Progenitor cell of endocrine pancreas (in vitro differentiated cells): Measurements from ENCODE around the gene PDE6B. TPM values are rescaled to one million over a fixed set of nuclear protein-coding genes. Genes with fewer than 3 reads are reported as not detected.
"Not testable (repeated sequence)": the region's sequence is repeated elsewhere in the genome, so short reads cannot be mapped to it uniquely, and the experiment has no call there.

Source experiments
- DNase-seq: peaks from one replicate; pipeline ENCODE4 v3.0.0; 2021; ENCODE audit warnings: low spot score; ENCODE audit not compliant: unreplicated experiment
- H3K27ac Mint-ChIP-seq: 2 replicates; pipeline ENCODE4 v1.8.0; 2021; ENCODE audit warnings: mild to moderate bottlenecking, moderate library complexity, mixed read lengths
- H3K27me3 Mint-ChIP-seq: 2 replicates; pipeline ENCODE4 v1.8.0; 2021; ENCODE audit warnings: mixed read lengths
- H3K36me3 Mint-ChIP-seq: 2 replicates; pipeline ENCODE4 v1.8.0; 2022; ENCODE audit warnings: mixed read lengths; ENCODE audit not compliant: insufficient read depth
- H3K4me1 Mint-ChIP-seq: 2 replicates; pipeline ENCODE4 v1.8.0; 2021; ENCODE audit warnings: low read depth, mixed read lengths
- H3K4me3 Mint-ChIP-seq: 2 replicates; pipeline ENCODE4 v1.8.0; 2021; ENCODE audit warnings: low read depth, mild to moderate bottlenecking, moderate library complexity, mixed read lengths
- H3K9me3 Mint-ChIP-seq: 2 replicates; pipeline ENCODE4 v1.8.0; 2021; ENCODE audit warnings: low read depth, mixed read lengths
- CTCF ChIP-seq: fragments of 200-600 bp; sonication (generic); IDR thresholded peaks from one replicate; pipeline ENCODE4 v1.5.0; 2021; ENCODE audit warnings: antibody characterized with exemption, mild to moderate bottlenecking; ENCODE audit not compliant: unreplicated experiment
- total RNA-seq: library from RNA; stranded (reverse); gene quantifications from 2 replicates; pipeline ENCODE4 v1.2.1, GENCODE V29; 2021

Gene PDE6B
- total RNA-seq, 1 donor from 2014 or later, result 10.4 TPM

- Mint-ChIP-seq H3K4me1 (peaks cover 2% of the 10 kb centered on the region), H3K27ac (no peak overlapping the region), H3K27me3 (peaks cover 38% of the 10 kb centered on the region), H3K36me3 (no peaks in the 10 kb centered on the region), H3K9me3 (peaks cover 5% of the 10 kb centered on the region), H3K4me3 (no peak overlapping the region)
- no peak for DNase-seq
- no peak for TF ChIP-seq CTCF
Measured at GRCh38 chr4:587671-588350, 37.6 kb upstream of the PDE6B start.

GRCh38 chr4:588351-588849 is 37.0 kb upstream of the PDE6B start:
- no peaks in the 10 kb centered on the region for H3K36me3 Mint-ChIP-seq
- no peak for TF ChIP-seq CTCF
- peaks cover 38% of the 10 kb centered on the region for H3K27me3 Mint-ChIP-seq
- H3K4me3 Mint-ChIP-seq, result no peak overlapping the region
- H3K9me3 Mint-ChIP-seq, result peaks cover 5% of the 10 kb centered on the region
- no peak overlapping the region for H3K27ac Mint-ChIP-seq
- no peak for DNase-seq
- peaks cover 3% of the 10 kb centered on the region for H3K4me1 Mint-ChIP-seq

GRCh38 chr4:589219-589963 is 36.0 kb upstream of the PDE6B start:
- no peak overlapping the region for H3K27ac Mint-ChIP-seq
- H3K27me3 Mint-ChIP-seq, result peaks cover 36% of the 10 kb centered on the region
- H3K4me3 Mint-ChIP-seq, result no peak overlapping the region
- no peak for DNase-seq
- TF ChIP-seq CTCF, result no peak
- H3K4me1 Mint-ChIP-seq, result peaks cover 3% of the 10 kb centered on the region
- H3K36me3 Mint-ChIP-seq, result no peaks in the 10 kb centered on the region
- H3K9me3 Mint-ChIP-seq, result peaks cover 3% of the 10 kb centered on the region

- TF ChIP-seq CTCF, result no peak
- H3K4me1 Mint-ChIP-seq, result peaks cover 3% of the 10 kb centered on the region
- H3K27ac Mint-ChIP-seq, result no peak overlapping the region
- H3K36me3 Mint-ChIP-seq, result no peaks in the 10 kb centered on the region
- peaks cover 10% of the 10 kb centered on the region for H3K9me3 Mint-ChIP-seq
- peaks cover 41% of the 10 kb centered on the region for H3K27me3 Mint-ChIP-seq
- DNase-seq, result no peak
- H3K4me3 Mint-ChIP-seq, result no peak overlapping the region
Measured at GRCh38 chr4:590313-590841, 35.0 kb upstream of the PDE6B start.

GRCh38 chr4:592178-592577 is 33.2 kb upstream of the PDE6B start:
- not testable (repeated sequence) for H3K27ac Mint-ChIP-seq, DNase-seq, H3K4me1 Mint-ChIP-seq, H3K36me3 Mint-ChIP-seq, H3K4me3 Mint-ChIP-seq
- Mint-ChIP-seq H3K27me3 (peaks cover 42% of the 10 kb centered on the region), H3K9me3 (peaks cover 11% of the 10 kb centered on the region)
